HCEC 1CT (cell line): ENCODE results near the gene PALM2AKAP2.

Experiments used
- DNase-seq: peaks from one replicate; pipeline ENCODE4 v3.0.0-alpha.2; 2017

PALM2AKAP2 gene

DNA sequence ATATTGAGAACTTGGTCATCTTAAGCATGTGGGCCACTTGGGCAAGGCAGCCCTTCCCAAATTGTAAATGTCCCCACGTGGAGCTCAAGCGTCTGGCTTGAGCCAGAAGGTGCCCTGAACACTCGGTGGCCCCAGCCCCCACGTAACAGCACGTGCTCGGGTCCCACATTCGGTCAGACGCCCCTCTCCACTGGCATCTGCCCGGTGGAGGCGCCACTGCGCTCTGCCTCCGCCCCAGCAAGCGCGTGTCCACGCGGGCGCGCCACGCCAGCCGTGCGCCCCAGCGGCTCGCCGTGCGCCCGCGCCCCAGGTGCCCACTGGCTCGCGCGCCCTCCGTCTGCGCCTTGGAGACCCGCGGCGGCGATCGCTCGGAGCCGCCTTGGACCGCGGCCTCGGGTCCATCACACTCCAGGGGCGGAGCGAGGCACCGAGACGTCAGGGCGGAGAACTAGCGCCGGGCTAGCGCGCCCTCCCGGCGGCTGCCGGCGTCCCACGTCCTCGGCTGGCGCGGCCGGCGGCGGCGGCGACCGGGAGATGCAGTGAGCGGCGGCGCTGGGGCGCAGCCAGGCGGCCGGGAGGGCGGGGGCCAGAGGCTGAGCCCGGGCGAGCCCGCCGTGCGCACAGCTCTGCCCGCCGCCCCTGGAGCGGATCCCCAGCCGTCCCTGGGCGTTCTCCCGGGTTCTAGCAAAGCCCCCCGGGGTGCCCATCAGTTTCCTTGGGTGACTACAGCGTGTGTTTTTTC, at the start of gene PALM2AKAP2:
Gene PALM2AKAP2, plus strand, starts transcription at position 488 of the 742 bp plus-strand sequence. CDS start 291 bp downstream, outside the sequence.
- DNase-seq: peak; percentile 75

DNA sequence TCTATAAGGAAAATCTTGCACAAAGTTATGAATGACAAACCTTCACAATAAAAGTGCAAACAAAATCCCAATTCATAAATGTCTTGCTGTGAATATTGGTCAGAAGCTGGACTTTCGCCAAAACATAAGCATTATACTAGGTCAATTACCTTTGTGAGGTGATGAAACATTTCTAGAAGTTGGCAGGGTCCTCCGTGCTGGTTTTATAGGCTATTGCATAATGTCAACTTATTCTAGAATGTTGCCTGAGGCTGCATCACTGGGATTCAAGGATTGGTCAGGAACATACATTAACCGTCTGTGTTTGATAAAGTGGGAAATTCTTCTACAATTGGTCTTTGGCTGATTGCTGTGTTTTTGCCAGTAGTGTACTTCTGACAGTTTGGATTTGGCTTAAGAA, 49.8 kb upstream of the PALM2AKAP2 start:
- no peak for DNase-seq

DNA sequence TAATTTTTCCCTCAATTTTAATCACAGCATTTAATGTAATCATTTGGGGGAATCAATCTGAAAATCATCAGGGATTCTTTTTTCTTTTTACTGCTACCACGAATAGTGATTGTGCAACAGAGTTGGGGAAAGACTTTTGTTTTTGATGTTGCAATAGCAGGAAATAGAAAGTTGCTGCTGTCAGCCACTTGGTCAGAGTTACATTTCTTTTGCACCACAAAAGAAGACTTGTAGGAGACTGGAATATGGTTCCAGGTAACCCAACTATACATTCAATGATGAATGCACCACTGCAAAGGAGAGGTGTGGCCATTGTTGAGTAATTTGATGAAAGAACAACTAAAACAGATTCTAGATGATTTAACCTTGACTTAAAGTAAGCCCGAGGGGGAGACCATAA, 46.3 kb upstream of the PALM2AKAP2 start:
- DNase-seq: peak; percentile 63

DNA sequence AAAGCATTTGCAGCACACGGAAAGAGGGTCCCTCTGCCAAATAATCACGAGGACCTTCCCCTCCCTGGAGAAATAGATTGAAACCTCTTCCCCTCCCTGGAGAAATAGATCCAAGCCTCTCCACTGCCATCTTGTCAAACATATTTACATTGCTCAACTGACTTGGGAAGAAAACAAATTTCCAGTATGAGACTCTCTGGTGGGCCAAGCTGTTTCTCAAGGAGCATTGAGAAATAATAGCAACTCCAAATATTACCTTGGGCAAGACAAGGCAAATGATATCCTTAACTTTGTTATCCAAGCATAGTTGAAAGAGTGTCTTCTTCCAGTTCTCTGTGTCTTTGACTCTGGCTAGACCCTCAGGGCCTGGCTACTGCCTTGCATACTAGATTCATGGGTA, 45.2 kb upstream of the PALM2AKAP2 start:
- no peak for DNase-seq

DNA sequence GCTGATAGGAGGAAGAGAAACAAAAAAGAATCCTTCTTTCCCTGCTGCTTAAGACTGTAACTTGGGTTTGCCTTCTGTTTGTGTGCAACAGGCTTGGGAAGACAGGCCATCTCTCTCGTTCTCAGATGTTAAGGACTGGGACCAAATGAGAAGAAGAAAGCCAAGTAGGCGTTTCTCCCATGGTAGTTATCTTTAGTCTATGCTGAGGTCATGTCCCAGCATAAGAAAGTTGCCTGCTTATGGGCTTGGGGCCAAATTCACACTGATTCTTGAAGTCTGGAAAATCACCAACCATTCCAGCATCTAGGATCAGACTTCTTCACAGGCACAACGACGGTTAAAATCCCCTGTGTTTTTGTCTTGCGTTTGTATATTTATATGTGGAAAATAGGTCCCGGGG, 44.2 kb upstream of the PALM2AKAP2 start:
- no peak for DNase-seq

DNA sequence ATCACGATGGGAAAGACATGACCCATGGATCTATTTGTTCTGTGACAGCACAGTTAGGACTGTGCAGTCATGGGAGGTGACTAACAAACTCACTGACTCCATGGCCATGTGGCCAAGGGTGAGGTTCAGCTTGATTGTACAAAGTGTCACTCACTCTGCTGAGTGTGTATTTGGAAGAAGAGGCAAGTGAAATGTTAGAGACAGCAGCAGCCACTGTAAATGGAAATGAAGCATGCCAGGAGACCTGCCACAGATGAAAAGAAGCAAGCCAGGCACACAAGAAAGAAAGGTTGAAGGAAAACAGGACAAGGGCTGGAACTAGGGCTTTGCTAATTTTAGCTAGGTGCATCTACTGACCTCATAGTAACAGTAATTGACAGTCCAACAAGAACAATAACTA, 42.7 kb upstream of the PALM2AKAP2 start:
- no peak for DNase-seq

DNA sequence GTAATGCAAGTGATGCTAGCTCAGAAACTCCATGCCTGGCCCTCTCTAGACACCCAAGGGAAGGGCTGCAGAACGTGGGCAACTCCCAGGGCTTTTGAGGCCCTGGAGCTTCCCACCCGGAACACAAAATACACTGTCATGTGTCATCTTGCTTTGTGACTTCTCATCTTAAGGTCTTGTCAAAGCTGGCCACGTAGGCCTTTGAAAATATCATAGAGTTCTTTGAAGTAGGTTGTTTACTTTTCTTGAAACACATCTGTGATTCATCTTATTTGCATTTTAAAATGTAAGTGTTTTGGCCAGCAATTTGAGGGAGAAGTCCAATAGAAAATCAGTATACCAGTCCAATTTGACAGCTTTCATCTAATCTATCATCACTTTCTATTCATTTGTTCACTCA, 40.2 kb upstream of the PALM2AKAP2 start:
- no peak for DNase-seq

DNA sequence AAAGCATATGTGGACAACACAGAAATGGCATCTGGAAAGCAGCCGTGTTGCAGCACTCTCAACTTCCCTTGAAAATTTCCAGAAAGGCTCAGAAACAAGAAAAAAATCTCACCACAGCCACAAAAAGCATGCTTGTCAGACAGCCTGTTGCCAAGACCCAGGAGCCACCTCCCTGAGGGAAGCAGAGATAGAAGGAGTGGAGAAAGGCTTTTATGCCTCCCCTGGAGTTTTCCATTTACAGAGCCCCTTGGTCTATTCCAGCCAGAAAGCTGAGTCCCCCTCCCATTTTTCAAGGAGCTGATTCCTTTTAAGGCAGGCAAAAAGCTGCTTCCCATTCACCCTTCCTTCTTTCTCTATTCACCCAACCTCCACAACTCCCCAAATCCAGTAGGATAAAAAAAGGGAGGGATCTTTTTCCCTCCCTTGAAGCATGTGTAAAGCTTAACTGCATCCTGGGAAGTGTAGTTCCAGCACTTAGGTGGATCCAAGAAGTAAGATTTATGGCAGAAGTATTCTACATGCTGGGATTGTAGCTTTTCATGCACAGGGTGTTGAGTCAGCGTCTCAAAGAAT, 37.1 kb upstream of the PALM2AKAP2 start:
- no peak for DNase-seq

DNA sequence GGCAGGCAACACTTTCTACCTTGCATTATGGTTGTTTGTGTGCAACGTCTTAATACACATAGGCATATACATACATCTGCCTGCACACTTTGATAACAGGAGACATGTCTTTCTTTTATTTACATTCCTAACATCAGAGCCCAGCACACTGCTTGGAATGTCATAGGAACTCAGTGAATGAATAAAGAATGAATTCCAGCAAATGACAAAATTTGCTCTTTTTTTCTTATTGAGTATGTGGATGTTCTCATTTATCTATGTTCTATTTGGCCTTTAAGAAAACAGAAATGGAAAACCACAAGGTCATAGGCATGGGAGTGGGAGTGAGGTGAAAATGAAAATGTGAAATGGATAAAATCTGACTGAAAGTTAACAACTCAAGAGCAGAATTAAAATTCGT, 36.3 kb upstream of the PALM2AKAP2 start:
- no peak for DNase-seq

DNA sequence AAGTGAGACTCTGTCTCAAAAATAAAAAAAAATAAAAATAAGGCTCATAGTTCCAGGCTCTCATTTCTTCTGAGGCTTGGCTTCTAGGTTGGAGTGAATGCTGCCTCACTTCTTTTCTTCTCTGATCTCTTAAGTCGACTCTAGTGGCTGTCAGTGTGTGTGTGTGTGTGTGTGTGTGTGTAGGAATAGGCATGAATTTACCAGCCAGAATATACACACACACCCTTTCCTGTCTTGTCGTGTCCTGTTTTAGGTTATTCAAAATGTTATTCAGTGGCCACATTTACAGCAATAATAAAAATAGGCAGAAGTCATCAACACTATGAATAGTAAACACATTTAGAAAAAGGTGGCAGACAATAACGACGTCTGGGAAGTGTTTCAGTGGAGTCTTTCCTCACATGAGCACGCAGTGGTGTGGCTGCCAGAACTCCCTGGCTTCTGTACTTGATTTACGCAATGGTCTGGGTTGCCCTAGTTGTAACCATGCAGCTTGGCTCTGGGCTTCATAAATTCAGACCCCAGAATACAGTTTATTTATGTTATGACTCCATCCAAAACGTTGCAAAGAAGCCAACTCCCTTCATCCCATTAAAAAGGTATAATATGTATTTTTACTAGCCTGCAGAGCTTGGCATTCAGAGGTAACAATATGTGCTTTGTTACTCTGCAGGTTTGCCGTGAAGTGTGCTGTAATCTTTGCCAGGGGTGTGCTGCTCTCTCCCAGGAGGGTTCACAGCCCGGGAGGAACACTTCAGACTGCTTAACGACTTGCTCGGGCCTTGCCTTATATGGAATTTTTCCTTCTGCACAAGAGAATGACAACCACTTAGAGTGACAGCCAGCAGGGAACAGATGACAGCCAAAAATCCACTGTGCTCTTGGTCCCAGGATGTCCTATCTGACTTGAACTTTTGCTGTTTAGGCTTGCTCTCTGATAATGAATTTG, 34.4 kb upstream of the PALM2AKAP2 start:
- peak; percentile 18 for DNase-seq

DNA sequence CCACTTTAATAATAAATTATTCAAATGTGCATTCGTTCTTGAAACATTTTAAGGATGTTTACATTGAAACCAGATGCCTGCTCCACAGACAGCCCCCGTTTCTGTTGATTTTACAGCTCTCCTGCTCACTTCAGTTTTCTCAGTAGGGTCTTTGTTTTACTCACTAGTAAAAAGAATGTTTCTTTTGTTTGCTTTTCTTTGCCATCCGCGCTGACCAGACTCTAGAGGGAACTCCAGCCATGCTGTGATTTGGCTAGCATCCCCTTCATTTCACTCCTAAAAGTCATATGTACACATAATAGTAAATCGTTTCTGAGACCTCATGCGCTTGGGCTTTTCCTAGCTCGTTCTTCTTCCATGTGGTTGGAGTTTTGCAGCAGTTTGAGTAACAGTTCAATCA, 28.7 kb upstream of the PALM2AKAP2 start:
- DNase-seq: no peak

DNA sequence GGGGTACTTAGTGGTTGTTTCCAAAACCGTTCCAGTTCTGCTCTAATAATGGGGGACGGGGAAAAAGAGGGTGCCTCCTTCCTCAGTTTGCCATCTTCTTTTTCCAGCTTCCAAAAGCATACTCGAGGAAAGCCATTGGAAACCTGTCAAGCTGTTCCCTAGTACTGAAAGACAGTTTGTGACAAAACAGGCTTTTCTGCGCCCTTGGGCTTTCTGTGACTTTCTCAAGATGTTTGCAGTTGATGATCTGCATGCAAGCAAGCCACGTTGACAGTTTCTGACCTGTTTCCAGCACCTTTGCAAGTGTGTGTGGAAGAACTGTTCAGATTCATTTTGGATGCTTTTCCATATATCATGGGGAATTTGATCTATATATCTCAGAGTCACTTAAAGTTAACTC, 26.7 kb upstream of the PALM2AKAP2 start:
- DNase-seq: no peak

DNA sequence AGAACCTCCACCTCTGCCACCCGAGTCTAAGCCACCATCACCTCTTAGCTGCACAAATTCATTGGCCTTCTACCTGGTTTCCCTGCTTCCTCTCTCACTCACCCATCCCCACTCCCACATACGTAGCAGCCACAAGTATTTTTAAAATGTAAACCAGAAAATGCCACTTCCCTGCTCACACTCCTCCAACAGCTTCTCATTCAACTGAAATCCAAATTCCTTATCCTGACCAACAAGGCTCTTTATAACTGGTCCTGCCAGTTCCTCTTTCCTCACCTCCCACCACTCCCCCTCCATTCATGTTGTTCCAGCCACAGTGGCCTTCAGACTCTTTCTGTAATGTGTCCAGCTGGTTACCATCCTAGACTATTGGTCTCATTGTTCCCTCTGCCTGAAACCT, 25.0 kb upstream of the PALM2AKAP2 start:
- DNase-seq: no peak

DNA sequence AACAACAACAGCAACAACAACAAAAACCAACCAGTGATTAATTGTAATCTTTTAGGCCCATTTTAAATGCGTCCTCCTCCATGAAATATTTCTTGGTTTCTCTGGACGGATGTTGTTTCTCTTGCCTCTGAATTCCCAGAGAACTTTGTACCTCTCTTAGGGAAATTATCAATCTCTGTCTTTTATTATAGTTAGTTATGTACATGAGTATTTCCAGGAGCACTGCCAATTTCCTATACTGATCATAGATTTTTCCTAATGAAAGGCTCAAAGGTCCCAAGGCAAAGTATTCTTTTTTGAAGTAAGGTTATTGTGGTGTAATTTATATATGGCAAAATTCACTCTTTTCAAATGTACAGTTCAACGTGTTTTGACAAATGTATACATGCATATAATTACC, 20.4 kb upstream of the PALM2AKAP2 start:
- DNase-seq: no peak

DNA sequence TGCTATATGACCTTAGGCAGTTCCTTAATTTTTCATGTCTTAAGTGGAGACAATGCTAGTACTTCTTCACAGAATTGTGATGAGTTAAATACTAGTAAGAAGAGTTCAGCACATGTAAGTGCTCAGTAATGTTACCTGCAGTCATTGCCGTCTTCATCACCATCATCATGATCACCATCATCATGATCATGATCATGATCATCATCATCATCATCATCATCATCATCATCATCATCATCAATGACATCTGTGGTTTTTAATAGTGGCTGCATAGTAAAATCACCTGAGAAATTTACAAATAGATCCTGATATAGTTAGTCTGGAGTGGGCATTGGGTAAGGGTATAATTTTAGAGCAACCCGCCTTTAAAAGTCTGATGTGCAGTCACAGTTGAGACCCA, 14.7 kb upstream of the PALM2AKAP2 start:
- no peak for DNase-seq

DNA sequence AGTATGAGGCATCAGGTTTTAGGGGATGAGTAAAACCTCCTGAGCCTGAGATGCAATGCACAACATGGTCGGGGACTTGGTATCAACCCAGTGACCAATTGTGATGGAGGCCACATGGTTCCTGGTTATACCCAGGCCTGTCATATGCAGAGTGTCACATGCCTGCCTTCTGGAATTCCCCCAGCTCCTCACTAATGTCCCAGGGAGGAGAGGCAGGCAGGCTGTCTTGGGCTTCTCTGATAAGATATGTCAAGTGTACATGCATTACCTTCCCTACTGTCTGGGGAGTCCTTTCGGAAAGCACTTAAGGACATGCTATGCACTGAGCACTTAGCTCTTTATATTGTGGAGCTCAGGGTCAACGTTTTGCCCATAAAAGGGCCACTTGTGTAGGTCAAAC, 14.2 kb upstream of the PALM2AKAP2 start:
- DNase-seq: no peak

DNA sequence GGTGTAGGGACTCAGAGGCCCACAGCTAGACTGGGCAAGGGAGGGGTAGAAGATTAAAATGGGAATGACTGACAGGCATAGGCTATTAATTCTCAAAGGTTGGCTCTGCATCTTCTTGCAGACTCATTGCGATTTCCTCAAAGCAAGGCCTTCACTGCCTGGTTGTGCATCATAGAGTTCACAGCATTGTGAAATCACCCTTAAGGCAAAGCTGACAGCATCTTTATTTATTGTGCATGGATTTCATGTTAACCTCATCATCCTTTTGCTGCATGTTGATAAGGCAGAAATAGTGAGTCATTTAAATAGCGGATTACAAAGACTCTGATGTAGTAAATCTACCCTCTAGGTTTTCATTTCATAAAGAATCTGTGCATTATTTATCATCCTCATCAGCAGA, 13.6 kb upstream of the PALM2AKAP2 start:
- peak; percentile 88 for DNase-seq

DNA sequence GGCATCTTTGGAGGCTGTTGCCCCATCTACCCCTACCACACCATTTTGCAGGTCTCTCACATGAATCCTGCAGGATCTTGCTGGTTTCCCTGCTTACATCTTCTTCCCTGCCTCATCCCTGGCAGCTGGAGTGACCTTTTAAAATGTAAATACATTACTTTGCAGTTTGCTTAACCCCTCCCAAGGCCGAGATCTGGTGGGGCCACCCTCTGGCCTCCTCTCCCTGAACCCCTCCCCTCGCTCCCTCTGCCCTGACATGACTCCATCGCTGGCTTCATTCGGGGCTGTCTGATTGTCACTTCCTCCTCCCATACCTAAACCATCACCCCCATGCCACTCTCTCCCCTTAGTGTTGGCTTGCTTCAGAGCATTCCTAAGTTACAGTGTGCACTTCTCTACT, 12.6 kb upstream of the PALM2AKAP2 start:
- DNase-seq: no peak

DNA sequence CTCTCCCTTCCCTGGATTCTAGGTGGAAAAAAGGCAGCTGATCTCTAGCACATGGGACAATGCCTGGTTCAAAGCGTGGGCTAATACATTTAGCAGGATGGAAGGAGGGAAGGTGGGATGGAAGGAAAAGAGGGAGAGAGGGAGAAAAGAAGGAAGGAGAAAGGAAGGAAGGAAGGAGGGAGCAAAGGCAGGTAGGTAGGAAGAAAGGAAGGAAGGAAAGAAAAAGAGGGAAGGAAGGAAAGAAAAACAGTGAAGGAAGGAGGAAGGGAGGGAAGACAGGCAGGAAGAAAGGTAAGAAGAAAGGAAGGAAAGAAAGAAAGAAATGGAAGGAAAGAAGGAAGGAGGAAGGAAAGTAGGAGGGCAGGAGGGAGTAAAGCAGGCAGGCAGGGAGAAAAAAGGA, 12.2 kb upstream of the PALM2AKAP2 start:
- DNase-seq: no peak

DNA sequence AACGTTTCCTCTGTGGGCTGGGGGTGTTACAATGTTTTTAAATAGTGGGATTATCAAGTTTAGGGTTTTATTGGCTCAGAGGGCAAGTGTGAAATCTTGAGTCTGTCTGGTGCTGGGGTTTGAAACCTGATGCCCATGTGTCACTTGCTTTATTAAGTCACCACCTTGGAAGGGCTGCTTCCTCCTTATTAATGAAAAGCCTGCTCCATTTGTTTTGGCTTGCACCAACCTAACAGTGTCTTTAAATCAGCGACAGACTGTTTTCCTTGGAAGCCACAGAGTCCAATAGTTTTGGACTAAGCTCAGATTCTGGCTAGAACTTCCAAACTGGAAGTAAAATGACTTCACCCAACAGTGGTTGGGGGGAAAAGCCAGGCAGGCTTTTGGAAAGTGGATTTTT, 10.7 kb upstream of the PALM2AKAP2 start:
- DNase-seq: no peak

DNA sequence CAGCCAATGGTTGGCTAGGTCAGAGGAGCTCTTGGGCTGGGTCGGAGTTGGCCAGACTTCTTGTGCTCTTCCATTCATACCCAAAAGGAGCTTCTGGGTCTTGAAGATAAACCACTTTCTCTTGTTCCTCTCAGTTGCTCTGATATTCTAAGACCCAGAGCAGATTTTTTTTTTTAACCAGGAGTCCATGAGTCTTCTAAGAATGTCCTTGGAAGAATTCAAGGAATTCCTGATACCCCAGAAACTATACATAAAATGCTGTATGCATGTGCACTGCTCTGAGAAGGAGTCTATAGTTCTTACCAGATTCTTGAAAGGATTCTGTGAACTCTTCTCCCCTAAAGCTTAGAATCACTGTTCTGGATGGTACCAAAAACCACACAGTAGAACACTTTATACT, 9.9 kb upstream of the PALM2AKAP2 start:
- no peak for DNase-seq

DNA sequence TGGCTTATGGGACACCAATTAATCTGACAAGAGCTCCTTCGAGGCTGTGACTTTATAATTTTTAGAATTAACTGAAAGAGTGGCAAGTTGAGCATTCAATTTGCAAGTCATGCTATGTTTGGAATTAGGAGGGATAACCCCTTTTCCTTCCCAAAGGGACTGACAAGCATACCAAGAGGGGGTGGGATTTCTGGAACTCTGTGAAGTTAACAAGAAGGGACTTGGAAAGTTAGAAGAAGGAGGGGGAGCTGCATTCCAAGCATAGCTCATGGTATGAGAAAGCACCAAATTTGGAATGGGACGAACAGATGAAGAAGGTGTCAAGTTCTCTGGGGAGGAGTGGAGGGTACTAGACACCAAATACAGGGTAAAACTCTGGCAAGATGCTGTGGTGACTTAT, 8.9 kb upstream of the PALM2AKAP2 start:
- DNase-seq: peak; percentile 63

DNA sequence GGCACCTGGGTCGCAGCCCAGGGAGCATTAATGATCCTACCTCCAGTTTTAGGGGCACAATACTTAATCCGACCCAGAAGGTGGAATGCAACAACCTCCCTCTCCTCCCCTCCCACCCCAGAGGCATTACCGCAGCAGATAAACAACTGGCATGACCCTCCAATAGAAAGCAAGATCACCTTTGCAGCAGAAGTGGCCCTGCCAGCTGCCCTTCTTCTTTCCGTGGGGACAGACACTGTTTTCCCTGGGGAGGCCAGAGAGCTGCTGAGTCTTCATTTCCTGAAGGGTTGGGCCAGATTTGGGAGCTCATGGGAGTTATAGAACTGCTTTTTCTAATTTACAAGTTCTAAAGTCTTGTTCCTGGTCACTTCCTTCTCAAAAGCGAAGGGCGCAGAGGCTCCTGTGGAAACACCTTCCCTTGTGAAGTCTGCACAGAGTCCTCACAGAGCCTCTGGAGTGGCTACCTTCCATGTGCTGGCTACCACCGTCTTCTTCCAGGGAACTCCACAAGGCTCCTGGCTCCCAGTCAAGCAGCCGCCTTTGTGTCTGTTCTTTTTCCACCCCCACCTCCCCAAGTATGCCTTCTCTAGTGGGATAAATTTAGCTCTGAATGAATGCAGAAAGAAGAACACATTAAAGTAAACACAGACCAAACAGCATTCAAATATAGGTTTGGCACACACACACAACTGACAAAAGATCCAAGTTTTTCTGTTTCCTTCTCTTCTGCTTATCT, 8.0 kb upstream of the PALM2AKAP2 start:
- no peak for DNase-seq
